ENCODE results near the gene ORMDL1.

ORMDL1 gene

DNA sequence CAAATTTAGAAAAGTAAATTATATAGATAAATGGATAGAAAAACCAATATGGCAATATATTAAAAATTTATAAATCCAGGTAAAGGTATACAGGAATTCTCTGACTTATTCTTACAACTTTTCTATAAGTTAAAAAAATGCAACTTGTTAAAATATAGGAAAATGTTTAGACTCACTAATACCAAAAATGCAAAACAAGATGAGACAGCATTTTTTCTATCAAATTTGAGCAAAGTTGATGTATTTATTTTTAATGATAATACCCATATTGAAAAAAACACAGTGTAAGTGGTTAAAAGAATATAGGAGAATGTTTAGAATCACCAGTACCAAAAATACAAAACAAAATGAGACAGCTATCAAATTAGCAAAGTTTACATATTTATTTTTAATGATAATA lies 57.3 kb downstream of the ORMDL1 start:
- Histone ChIP-seq H3K9ac (ENCODE audit: low read length in 5 of 5) (no peak overlapping the region), H3K27ac (ENCODE audit: low read depth, low read length) (no peak overlapping the region), H3K9me3 (ENCODE audit: control insufficient read depth in 5 of 5, low read length in 5 of 5) (no peaks in the 10 kb centered on the region), H3K4me1 (ENCODE audit: control insufficient read depth in 5 of 5, insufficient read depth in 5 of 5, low read length in 5 of 5) (no peaks in the 10 kb centered on the region), H3K4me3 (ENCODE audit: low read depth in 1 of 5, low read length in 5 of 5) (no peak overlapping the region), H3K27me3 (ENCODE audit: control insufficient read depth in 5 of 5, insufficient read depth in 4 of 5, low read length in 5 of 5) (no peaks in the 10 kb centered on the region), H3K36me3 (ENCODE audit: control insufficient read depth in 5 of 5, insufficient read depth in 5 of 5, low read length in 5 of 5) (peaks cover 0 to 11% (median 4%) of the 10 kb centered on the region in 5 donors)

DNA sequence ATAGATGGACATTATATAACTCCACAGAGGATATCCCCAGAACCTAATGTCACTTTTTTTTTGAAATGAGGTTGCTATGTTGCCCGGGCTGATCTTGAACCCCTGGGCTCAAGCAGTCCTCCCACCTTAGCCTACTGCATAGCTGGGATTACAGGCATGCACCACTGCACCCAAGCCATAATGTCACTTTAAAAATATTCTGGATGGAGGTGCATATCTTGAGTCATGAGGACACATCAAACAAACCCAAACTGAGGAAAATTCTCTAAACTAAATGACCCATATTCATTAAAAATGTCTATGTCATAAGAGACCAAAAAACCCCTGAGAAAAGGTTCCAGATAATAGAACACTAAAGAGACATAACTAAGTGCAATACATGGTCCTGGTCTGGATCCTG lies 57.9 kb downstream of the ORMDL1 start:
- Histone ChIP-seq H3K36me3 (ENCODE audit: control insufficient read depth in 5 of 5, insufficient read depth in 5 of 5, low read length in 5 of 5) (peaks cover 0 to 14% (median 4%) of the 10 kb centered on the region in 5 donors), H3K27ac (ENCODE audit: low read depth, low read length) (no peak overlapping the region), H3K9me3 (ENCODE audit: control insufficient read depth in 5 of 5, low read length in 5 of 5) (no peaks in the 10 kb centered on the region), H3K27me3 (ENCODE audit: control insufficient read depth in 5 of 5, insufficient read depth in 4 of 5, low read length in 5 of 5) (no peaks in the 10 kb centered on the region), H3K4me3 (ENCODE audit: low read depth in 1 of 5, low read length in 5 of 5) (no peak overlapping the region), H3K4me1 (ENCODE audit: control insufficient read depth in 5 of 5, insufficient read depth in 5 of 5, low read length in 5 of 5) (no peaks in the 10 kb centered on the region), H3K9ac (ENCODE audit: low read length in 5 of 5) (no peak overlapping the region)

DNA sequence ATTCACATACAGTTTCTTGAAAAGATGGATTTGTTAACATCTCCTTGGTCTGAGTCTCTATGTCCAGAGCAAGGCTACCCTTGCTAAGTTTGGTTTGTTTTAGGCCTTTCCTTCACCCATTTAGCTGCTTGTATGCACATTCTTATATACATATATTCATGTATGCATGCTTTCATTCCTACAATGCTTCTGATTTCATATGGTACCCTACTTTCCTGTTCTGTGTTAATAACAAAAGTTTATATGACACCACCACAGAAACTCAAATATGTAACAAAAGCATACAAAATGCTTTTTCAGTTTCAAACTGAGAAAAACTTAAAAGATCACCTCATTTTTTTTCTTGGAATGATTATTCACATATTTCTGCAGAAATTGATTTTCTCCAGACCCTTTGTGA lies 60.9 kb downstream of the ORMDL1 start:
- Histone ChIP-seq H3K9me3 (ENCODE audit: control insufficient read depth in 5 of 5, low read length in 5 of 5) (no peaks in the 10 kb centered on the region), H3K27me3 (ENCODE audit: control insufficient read depth in 5 of 5, insufficient read depth in 4 of 5, low read length in 5 of 5) (no peaks in the 10 kb centered on the region), H3K4me1 (ENCODE audit: control insufficient read depth in 5 of 5, insufficient read depth in 5 of 5, low read length in 5 of 5) (no peaks in the 10 kb centered on the region), H3K9ac (ENCODE audit: low read length in 5 of 5) (no peak overlapping the region), H3K36me3 (ENCODE audit: control insufficient read depth in 5 of 5, insufficient read depth in 5 of 5, low read length in 5 of 5) (peaks cover 0 to 9% (median 4%) of the 10 kb centered on the region in 5 donors), H3K4me3 (ENCODE audit: low read depth in 1 of 5, low read length in 5 of 5) (no peak overlapping the region), H3K27ac (ENCODE audit: low read depth, low read length) (no peak overlapping the region)

All from subcutaneous abdominal adipose tissue (tissue), 5 donors.